SK-N-MC (cell line): Measurements from ENCODE around the gene ARHGEF16.

Source experiments
- EZH2 ChIP-seq: fragments of 200-600 bp; sonication (generic); IDR thresholded peaks from one replicate; pipeline ENCODE4 v1.6.1; 2017; ENCODE audit warnings: antibody characterized with exemption
- FOXP2 ChIP-seq: optimal IDR thresholded peaks from 2 replicates; pipeline ENCODE3; 2011; ENCODE audit warnings: mild to moderate bottlenecking, moderate library complexity; ENCODE audit not compliant: insufficient read depth; ENCODE audit errors: extremely low read length, control extremely low read depth
- POLR2AphosphoS5 ChIP-seq: IDR thresholded peaks from 2 replicates; pipeline ENCODE4 v1.6.1; 2012; ENCODE audit warnings: mild to moderate bottlenecking, low read depth, low read length, borderline replicate concordance

DNA sequence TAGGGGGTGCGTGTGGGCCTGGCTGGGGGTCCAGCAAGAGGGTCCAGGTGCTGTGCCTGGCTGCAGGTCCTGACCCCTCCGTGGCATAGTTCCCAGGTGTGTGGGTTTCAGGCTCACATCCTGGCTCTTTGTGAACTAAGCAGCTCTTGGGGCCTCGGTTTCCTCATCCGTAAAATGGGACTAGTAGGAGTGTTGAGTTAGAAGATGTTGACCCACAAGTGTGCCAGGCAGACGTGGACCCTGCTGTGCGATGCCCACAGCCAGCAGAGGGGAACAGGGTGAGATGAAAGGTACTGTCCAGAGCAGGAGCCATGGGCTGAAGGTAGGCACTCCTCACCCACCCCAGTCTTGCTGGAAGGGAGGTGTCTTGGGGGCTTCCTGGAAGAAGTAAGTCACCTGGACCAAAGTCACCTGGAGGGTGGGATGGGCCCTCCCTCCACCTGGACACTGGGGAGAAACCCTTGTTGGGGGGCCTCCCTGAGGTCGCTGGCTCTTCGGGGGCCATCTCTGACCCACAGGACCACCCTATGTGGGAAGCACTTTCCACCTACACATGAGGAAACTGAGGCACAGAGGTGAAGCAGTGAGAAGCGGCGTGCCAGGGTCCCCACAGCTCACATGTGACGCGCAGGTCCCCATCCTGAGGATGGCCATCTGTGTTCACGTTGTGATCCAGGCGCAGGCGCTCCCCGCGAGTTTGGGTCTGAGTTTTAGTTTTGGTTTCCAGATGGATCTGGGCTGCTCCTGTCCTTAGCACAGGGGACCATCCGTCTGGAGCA, 1.4 kb downstream of the ARHGEF16 start:
- TF ChIP-seq POLR2AphosphoS5 (no peak), EZH2 (no peak), FOXP2 (no peak)
